GM18907 (cell line): ENCODE data around the gene FAM168A.

ENCODE experiments used
- ATAC-seq: cut with Tn5 transposase; IDR thresholded peaks from one replicate; pipeline ENCODE4 v1.9.1; 2021; ENCODE audit warnings: mild to moderate bottlenecking, moderate library complexity; ENCODE audit not compliant: unreplicated experiment

FAM168A gene

GRCh38 chr11:73404506-73405145 lies 193.3 kb downstream of the FAM168A start:
- ATAC-seq = no peak

DNA sequence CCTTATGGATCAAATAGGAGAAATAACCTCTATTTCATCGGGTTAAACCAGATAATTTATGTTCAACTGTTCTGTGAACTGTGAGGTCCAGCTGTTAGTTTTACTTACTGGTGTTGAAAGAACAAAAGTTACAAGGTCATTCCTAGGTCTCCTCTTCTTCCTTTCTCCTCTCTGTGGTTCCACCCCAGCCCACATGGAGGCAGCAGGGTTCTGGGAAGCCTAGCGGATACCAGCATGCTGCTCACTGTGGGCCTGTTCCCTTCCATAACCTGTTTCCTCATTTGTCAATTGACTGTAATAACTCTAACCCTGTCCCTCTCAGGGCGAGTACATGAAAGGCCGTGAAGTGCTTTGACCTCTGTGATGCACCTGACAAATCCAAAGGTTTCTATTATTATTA lies 193.9 kb downstream of the FAM168A start:
- ATAC-seq = no peak

GRCh38 chr11:73403541-73403940 lies 194.4 kb downstream of the FAM168A start:
- ATAC-seq = no peak

DNA sequence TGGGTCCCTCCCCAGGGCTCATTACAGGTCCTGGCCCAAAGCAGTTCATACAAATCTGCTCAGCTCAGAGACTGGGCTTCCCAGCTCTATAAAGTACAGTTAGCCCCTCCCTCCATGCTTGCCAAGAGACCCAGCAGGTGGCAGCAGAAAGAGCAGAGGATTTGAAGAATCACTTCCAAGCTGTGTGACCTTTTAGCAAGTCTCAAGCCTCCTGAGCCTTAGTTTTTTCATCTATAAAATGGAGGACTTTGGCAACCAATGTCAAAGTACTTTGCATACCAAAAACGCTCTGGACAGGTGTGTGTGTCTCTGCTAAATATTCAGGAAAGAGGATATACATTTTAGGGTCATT lies 195.1 kb downstream of the FAM168A start:
- ATAC-seq = no peak

- ATAC-seq = no peak
These were observed 195.7 kb downstream of the FAM168A start for GRCh38 chr11:73401924-73402833.

DNA sequence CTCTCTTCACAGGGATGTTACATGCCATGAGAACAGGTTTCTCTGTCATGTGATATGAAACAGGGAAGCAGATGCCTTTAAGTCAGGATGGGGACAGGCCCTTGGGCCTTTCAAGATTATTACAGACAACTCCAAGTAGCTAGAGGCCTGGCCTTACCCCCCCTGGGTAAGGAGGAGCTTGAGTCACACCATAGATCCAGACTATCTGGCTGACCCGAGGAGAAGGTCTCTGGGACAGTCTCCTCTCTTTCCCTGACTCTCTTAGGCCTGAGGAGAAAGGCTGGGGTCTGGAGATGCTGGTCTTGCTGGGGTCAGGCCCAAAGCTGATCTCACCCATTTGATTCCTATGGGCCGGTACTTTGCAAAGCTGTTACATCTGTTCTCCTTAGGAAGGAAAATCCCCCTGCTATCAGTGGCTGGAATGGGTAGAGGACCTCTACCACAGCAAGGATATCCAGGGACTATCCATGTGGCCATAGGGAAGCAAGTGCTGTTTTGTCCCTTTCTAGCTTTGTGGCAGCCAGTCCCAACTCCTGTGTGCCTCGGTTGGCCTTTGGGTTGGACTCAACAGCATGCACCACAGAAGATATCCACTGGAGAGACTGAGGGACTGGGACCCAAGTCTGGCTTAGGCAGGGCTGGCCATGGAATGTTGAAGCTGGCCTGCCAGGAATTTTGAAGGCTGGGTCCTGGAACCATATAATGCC lies 196.5 kb downstream of the FAM168A start:
- ATAC-seq = no peak

DNA sequence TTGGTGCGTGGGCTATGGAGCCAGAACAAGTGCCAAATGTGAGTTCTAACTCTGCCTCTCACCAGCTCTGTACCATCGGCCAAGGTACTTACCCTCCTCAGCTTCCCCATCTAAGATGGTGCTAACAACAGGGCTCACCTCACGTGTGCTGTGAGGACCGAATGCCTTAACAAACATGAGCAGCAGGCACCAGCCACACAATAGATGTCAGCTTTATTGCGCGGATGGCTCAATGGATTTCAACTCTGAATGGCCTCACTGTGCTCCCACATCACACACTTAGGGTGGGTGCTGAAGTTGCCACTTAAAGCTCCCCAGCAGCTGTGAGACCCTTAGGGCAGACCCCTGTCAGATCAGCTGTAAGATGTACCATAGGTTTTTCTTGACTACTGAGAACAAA lies 197.6 kb downstream of the FAM168A start:
- no peak for ATAC-seq

- ATAC-seq = no peak
These were observed 198.3 kb downstream of the FAM168A start for GRCh38 chr11:73399636-73400035.

GRCh38 chr11:73399159-73399590 lies 198.7 kb downstream of the FAM168A start:
- ATAC-seq = no peak

GRCh38 chr11:73398721-73399120 lies 199.2 kb downstream of the FAM168A start:
- ATAC-seq = no peak

DNA sequence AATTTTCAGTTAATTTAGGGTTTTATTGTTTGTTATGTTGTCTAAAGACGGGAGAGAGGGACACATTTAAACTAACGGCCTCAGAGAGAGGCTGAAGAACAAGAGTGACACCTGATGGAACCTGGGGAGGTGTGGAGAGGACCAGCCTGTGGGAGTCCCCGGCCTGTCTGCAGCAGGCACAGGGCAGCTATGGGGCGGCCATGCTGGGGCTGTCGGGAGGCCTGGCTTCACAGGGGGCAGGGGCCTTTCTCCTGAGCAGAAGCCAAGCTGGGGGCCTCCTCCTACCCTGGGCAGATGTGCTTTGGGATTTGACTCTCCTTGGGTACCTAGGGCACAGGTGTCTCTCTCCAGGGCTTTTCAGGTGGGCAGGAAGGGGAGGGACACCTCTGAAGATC lies 199.8 kb downstream of the FAM168A start:
- no peak for ATAC-seq

GRCh38 chr11:73397468-73398131 lies 200.3 kb downstream of the FAM168A start:
- no peak for ATAC-seq

DNA sequence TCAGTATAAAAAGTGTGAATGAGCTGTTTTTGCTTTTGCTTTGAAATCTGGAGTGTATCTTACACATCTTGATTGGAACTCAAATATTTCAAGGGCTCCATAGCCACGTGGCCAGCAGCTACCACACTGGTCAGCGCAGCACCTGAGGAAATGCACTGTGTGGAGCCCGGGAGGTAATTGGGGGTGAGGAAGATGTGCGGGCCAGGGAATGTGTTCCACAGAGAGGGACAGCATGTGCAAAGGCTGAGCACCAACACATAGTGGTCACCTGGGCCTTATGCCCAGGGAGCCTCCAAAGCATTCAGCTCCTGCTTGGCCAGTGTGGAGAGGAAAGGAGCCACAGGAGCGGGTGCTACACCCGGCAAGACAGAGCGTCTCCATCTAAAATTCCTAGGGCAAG lies 200.9 kb downstream of the FAM168A start:
- no peak for ATAC-seq

DNA sequence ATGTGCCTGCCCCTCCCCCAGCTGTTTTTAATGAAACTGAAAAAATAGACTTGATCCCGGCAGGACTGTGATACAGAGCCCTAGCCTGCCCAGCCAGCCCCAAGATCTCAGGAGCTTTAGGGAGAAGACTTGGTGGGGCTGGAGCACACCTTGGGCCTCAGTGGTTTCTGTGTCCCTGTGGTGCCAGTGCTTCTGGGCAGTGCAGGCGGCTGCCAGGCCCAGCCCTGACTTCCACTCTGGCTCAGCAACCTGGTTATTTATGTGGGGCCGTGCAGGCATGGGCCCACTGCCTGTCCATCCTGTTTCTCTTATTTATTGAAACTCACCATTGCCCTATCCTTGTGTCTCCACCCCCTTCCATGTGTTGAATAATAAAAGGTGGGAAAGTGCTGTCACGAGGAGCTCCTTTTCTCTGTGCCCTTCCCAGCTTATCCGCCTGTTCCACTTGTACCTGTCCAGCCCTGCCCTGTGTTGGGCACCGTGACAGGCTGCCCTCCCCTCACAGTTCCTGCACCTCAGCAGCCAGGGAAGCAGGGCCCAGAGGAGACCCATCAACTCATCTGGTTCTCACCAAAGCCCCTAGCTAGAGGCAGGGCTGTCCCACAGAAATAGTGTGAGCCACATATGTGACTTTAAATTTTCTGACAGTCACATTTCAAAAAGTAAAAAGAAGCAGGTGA lies 201.5 kb downstream of the FAM168A start:
- no peak for ATAC-seq

GRCh38 chr11:73395297-73396208 lies 202.4 kb downstream of the FAM168A start:
- ATAC-seq = no peak

DNA sequence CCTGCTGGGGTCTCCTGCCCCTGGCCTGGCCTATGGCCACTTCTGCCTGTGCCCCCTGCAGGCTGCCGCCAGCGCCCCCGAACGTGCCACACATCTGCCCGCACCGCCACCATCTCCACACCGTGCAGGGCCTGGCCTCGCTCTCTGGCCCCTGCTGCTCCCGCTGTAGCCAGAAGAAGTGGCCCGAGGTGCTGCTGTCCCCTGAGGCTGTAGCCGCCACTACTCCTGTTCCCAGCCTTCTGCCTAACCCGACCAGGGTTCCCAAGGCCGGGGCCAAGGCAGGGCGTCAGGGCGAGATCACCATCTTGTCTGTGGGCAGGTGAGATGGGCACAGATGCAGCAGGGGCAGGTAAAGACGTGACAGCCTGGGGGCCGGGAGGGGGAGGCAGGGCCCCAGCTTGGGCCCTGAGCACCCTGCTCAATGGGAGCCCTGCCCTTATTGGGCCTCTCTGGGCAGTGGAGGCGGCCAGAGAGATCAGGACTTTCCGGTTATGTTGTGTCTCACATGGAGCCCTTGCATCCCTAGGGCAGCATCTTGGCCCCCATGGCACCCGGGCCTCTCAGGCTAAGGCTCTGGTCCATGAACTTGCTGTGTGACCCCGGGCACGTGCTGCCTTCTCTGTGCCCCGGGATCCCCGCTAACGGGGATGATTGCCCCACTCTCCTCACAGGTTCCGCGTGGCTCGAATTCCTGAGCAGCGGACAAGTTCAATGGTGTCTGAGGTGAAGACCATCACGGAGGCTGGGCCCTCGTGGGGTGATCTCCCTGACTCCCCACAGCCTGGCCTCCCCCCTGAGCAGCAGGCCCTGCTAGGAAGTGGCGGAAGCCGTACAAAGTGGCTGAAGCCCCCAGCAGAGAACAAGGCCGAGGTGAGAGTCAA lies 203.3 kb downstream of the FAM168A start:
- ATAC-seq = no peak

DNA sequence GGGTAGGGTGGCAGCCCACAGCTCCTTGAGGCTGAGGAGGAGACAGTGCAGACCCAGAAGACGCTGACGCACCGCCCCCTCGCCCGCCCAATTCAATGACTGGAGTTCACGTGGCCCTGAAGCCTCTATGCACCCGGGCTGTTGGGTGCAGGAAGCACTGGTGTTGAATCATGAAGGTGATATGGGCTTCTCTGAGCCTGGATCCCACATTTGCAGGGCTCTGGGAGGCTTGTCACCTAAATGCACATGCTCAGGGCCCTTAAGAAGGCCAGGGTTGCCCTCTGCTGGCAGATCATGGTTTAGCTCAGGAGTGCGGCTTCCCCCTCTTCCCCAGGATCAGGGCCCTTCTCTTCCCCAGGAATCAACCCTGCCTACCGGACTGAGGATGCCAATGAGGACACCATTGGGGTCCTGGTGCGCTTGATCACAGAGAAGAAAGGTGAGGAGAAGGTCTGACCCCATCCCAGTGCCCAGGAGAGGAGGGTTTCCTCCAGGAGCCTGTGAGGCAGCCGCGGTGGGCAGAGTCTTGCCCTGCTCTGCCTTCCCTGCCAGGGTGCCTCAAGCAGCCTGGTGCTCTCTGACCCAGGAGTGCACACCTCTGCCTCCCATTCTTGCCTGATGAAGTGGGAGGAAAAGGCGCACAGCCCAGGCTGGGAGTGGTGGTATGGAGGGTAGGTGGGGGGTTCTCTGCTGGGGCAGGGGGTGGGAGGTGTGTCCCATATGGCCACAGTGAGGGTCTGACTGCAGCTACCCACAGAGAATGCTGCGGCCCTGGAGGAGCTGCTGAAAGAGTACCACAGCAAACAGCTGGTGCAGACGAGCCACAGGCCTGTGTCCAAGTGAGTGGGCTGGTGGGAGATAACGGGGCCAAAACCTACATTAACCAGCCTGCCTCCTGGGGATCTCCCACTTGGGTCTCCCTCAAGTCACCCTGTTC lies 204.2 kb downstream of the FAM168A start:
- no peak for ATAC-seq

GRCh38 chr11:73393011-73393380 lies 204.9 kb downstream of the FAM168A start:
- no peak for ATAC-seq
